HepG2 (cell line): Measurements from ENCODE around the gene MARS1. TPM values are rescaled to one million over a fixed set of nuclear protein-coding genes. Genes with fewer than 3 reads are reported as not detected.

Experiments used
- ATAC-seq: fragments of 200-7000 bp; cut with Tn5 transposase; 3 replicates; pipeline ENCODE4 v1.9.1; 2020; ENCODE audit warnings: mild to moderate bottlenecking, moderate library complexity
- BruUV-seq: library from RNA; stranded (reverse); fragments of 400-500 nt; replicated peaks from 2 replicates; lab custom pipeline; 2021; lab: Mats Ljungman, UMichigan
- CTCF ChIA-PET: fragments of 300-600 bp; formaldehyde crosslinking; extraction: SDS; loops from one replicate; lab custom pipeline; 2021; ENCODE audit warnings: low total read pairs, inconsistent platforms, low intra/inter-chr PET ratio; lab: Yijun Ruan, JAX
- POLR2A ChIA-PET: fragments of 350-600 bp; sonication (Branson Sonifier 250); formaldehyde crosslinking; loops from one replicate; lab custom pipeline; 2020; ENCODE audit warnings: antibody characterized with exemption, inconsistent platforms; lab: Yijun Ruan, JAX
- DNase-seq: peaks from one replicate; pipeline ENCODE4 v3.0.0-alpha.2; 2015; ENCODE audit warnings: low spot score
- FAIRE-seq: peaks from 3 replicates; lab custom pipeline; 2011; peaks lifted over from hg19 to GRCh38; lab: Jason Lieb, UNC
- H2AFZ ChIP-seq: one replicate; pipeline ENCODE4 v1.6.1; 2011; ENCODE audit warnings: low read length, inconsistent platforms
- H3K27ac ChIP-seq: fragments of 300-600 bp; 3 replicates; pipeline ENCODE4 v1.8.0; 2011; ENCODE audit warnings: mixed run types, mild to moderate bottlenecking, mixed read lengths, low read length, inconsistent platforms; ENCODE audit not compliant: insufficient read depth; ENCODE audit errors: extremely low read length
- H3K27me3 ChIP-seq, 2 experiments: fragments of 200-600 bp in 1 of 2; 2 replicates in 1 of 2; 3 replicates in 1 of 2; pipeline versions ENCODE4 v1.6.0 to v1.8.0; 2011; ENCODE audit warnings: low read length in 2 of 2, mild to moderate bottlenecking in 2 of 2, moderate library complexity in 2 of 2, inconsistent platforms in 1 of 2; ENCODE audit not compliant: insufficient read depth in 2 of 2, control insufficient read depth in 1 of 2
- H3K36me3 ChIP-seq, 2 experiments: fragments of 200-600 bp in 1 of 2; replicated peaks in 1 of 2; 2 replicates in 1 of 2; 3 replicates in 1 of 2; pipeline versions ENCODE4 v1.5.1 to v1.8.0; 2011; ENCODE audit warnings: low read length in 2 of 2, inconsistent platforms in 1 of 2; ENCODE audit not compliant: insufficient read depth in 2 of 2, control insufficient read depth in 1 of 2
- H3K4me1 ChIP-seq: 2 replicates; pipeline ENCODE4 v1.5.1; 2012; ENCODE audit warnings: low read length, inconsistent platforms; ENCODE audit not compliant: insufficient read depth
- H3K4me2 ChIP-seq: 2 replicates; pipeline ENCODE4 v1.6.0; 2011; ENCODE audit warnings: low read depth, low read length, inconsistent platforms
- H3K4me3 ChIP-seq, 3 experiments: fragments of 200-600 bp in 1 of 3; sonication (generic), shearing (Covaris generic) in 1 of 3; replicated peaks in 1 of 3; 2 replicates each; pipeline ENCODE4 v1.5.1; 2011 to 2016; ENCODE audit warnings: low read length in 3 of 3, inconsistent platforms in 2 of 3, low read depth in 2 of 3, mild to moderate bottlenecking in 2 of 3, control low read depth in 1 of 3, mixed read lengths in 1 of 3; ENCODE audit not compliant: insufficient read depth in 1 of 3
- H3K79me2 ChIP-seq: one replicate; pipeline ENCODE4 v1.6.1; 2011; ENCODE audit warnings: low read length, inconsistent platforms; ENCODE audit not compliant: insufficient read depth
- H3K9ac ChIP-seq: 2 replicates; pipeline ENCODE4 v1.6.0; 2011; ENCODE audit warnings: mild to moderate bottlenecking, low read depth, low read length, inconsistent platforms; ENCODE audit not compliant: insufficient read depth
- H3K9me3 ChIP-seq: 2 replicates; pipeline ENCODE4 v1.5.1; 2012; ENCODE audit warnings: mild to moderate bottlenecking, low read length
- H4K20me1 ChIP-seq: 2 replicates; pipeline ENCODE4 v1.6.0; 2011; ENCODE audit warnings: inconsistent platforms, mild to moderate bottlenecking, low read length, moderate library complexity; ENCODE audit not compliant: insufficient read depth
- GMEB1 ChIP-seq: sonication (generic); formaldehyde crosslinking; IDR thresholded peaks from 2 replicates; pipeline ENCODE4 v1.5.1; 2020; ENCODE audit warnings: missing genetic modification reagents, mild to moderate bottlenecking, borderline replicate concordance
- KDM6A ChIP-seq: IDR thresholded peaks from 2 replicates; pipeline ENCODE4 v1.6.1; 2016; ENCODE audit warnings: low read depth
- SIN3A ChIP-seq: IDR thresholded peaks from 2 replicates; pipeline ENCODE4 v1.6.1; 2011; ENCODE audit warnings: low read depth, mild to moderate bottlenecking, control low read depth, low read length, borderline replicate concordance
- SKI ChIP-seq: fragments of 450-650 bp; IDR thresholded peaks from one replicate; pipeline ENCODE4 v1.6.1; 2018; ENCODE audit warnings: mild to moderate bottlenecking; ENCODE audit not compliant: partially characterized antibody
- SUZ12 ChIP-seq: fragments of 150-350 bp; IDR thresholded peaks from 2 replicates; pipeline ENCODE4 v1.6.1; 2014; ENCODE audit warnings: low read depth, low read length
- ZNF251 ChIP-seq: sonication (generic); formaldehyde crosslinking; IDR thresholded peaks from 2 replicates; pipeline ENCODE4 v1.9.0; 2021; ENCODE audit warnings: mild to moderate bottlenecking, missing genetic modification reagents
- WGBS: methylation state at CpG from one replicate; pipeline ENCODE4 v1.1.6; 2017; ENCODE audit warnings: low lambda C conversion rate; 5-methylcytosine and 5-hydroxymethylcytosine counted together
- in situ Hi-C: cut with HindIII; loops from 2 replicates; pipeline ENCODE4 v1.10.0; 2017; ENCODE audit warnings: low pct_unique_long_range_greater_than_20kb; ENCODE audit not compliant: extremely low pct_ligation_motif_present
- intact Hi-C: fragments of 100-400 bp; cut with micrococcal nuclease; formaldehyde crosslinking; loops from one replicate; pipeline ENCODE4 v1.10.0; 2022; ENCODE audit not compliant: unreplicated experiment
- polyA plus RNA-seq, 8 experiments: library from polyadenylated mRNA; depleted of rRNA in 3 of 8; stranded (reverse) in 7 of 8; unstranded in 1 of 8; fragments of >200 nt; fragmentation: Illumina TruSeq in 4 of 8; extraction: Trizol in 4 of 8; gene quantifications; 2 replicates each; pipeline versions ENCODE4 v1.2.1 to v1.2.3, GENCODE V29; 2011 to 2016; ENCODE audit warnings: low read depth in 4 of 8, missing spikeins in 1 of 8, mixed read lengths in 1 of 8; ENCODE audit not compliant: insufficient read depth in 1 of 8
- total RNA-seq, 5 experiments: library from RNA; depleted of rRNA; stranded (reverse); fragments of >200 nt; fragmentation: Illumina TruSeq; extraction: Trizol; gene quantifications; 2 replicates each; pipeline ENCODE4 v1.2.3, GENCODE V29; 2016; ENCODE audit warnings: low read depth in 1 of 5
- TF ChIP-seq, protein P1 (sequence below): IDR thresholded peaks from 2 replicates; pipeline ENCODE4 v1.6.1; 2016; ENCODE audit warnings: control low read depth
- TF ChIP-seq, protein P2 (sequence below): IDR thresholded peaks from 2 replicates; pipeline ENCODE4 v1.6.1; 2016; ENCODE audit warnings: missing compliant biosample characterization, missing genetic modification reagents, borderline replicate concordance

The MARS1 gene
- total and polyA plus RNA-seq, 2 of the 13 experiments (the other 11 are each of a cell fraction or from before 2014, with no cell fraction given) = 115 to 181 TPM

GRCh38 chr12:57541717-57542116 lies 53.8 kb downstream of the MARS1 start:
- no peak for FAIRE-seq
- POLR2A ChIA-PET = interaction anchor here (1.1 kb wide), 1 partner anchor 21 kb away, joined by 3 read pairs; the partner anchor contains the start of gene DDIT3

More at GRCh38 chr12:57541717-57542116, 53.8 kb downstream of the MARS1 start:
- peaks cover 18% of the 10 kb centered on the region for H3K4me1 ChIP-seq
- ATAC-seq (no peak), DNase-seq (no peak)
- H3K79me2 ChIP-seq = peaks cover 20% of the 10 kb centered on the region
- H3K27me3 ChIP-seq = peaks cover 0 to 3% of the 10 kb centered on the region in 2 experiments; a peak in 1 of 5 replicates
- no peak overlapping the region for H3K4me3 ChIP-seq
- 97% methylated on average over 2 of the region's 2 CpGs for WGBS
- no peak overlapping the region for H2AFZ ChIP-seq
- no TSS peak for BruUV-seq
- no peak for TF ChIP-seq SKI
- TF ChIP-seq ZNF251 = no peak
- no peak for TF ChIP-seq SUZ12
- no peak for TF ChIP-seq GMEB1
- TF ChIP-seq, protein P1, sequence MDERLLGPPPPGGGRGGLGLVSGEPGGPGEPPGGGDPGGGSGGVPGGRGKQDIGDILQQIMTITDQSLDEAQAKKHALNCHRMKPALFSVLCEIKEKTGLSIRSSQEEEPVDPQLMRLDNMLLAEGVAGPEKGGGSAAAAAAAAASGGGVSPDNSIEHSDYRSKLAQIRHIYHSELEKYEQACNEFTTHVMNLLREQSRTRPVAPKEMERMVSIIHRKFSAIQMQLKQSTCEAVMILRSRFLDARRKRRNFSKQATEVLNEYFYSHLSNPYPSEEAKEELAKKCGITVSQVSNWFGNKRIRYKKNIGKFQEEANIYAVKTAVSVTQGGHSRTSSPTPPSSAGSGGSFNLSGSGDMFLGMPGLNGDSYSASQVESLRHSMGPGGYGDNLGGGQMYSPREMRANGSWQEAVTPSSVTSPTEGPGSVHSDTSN (CRISPR knock-in tag) = no peak
- TF ChIP-seq KDM6A = no peak
- TF ChIP-seq, protein P2, sequence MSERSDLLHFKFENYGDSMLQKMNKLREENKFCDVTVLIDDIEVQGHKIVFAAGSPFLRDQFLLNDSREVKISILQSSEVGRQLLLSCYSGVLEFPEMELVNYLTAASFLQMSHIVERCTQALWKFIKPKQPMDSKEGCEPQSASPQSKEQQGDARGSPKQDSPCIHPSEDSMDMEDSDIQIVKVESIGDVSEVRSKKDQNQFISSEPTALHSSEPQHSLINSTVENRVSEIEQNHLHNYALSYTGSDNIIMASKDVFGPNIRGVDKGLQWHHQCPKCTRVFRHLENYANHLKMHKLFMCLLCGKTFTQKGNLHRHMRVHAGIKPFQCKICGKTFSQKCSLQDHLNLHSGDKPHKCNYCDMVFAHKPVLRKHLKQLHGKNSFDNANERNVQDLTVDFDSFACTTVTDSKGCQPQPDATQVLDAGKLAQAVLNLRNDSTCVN = no peak
- TF ChIP-seq SIN3A = no peak
- intact Hi-C loops = no loop called here
- H3K36me3 ChIP-seq = peaks cover 2 to 12% of the 10 kb centered on the region in 2 experiments; a peak in 3 of 5 replicates
- H3K9me3 ChIP-seq = no peaks in the 10 kb centered on the region
- in situ Hi-C loops = no loop called here
- no peak overlapping the region for H3K9ac ChIP-seq
- H3K27ac ChIP-seq = no peak overlapping the region
- no peak overlapping the region for H3K4me2 ChIP-seq
- H4K20me1 ChIP-seq = no peaks in the 10 kb centered on the region
- CTCF ChIA-PET = no interaction called here
